NCI-H460 (cell line): ENCODE data around the gene ARHGAP26. TPM values are rescaled to one million over a fixed set of nuclear protein-coding genes. Genes with fewer than 3 reads are reported as not detected.

Experiments
- DNase-seq: peaks from one replicate; pipeline ENCODE4 v3.0.0-alpha.2; 2016; ENCODE audit warnings: low read depth; ENCODE audit errors: extremely low read depth
- total RNA-seq: library from RNA; depleted of rRNA; stranded (reverse); fragments of >200 nt; shearing (Covaris generic); gene quantifications from 2 replicates; pipeline ENCODE4 v1.2.3, GENCODE V29; 2014

ARHGAP26 gene
- total RNA-seq, 1 experiment from 2014 or later = 3.9 TPM

GRCh38 chr5:143206196-143207053, 436.2 kb downstream of the ARHGAP26 start:
- DNase-seq = no peak

- DNase-seq = no peak
Measured at GRCh38 chr5:143207058-143207457, 436.9 kb downstream of the ARHGAP26 start.

GRCh38 chr5:143207563-143208364, 437.6 kb downstream of the ARHGAP26 start:
- no peak for DNase-seq

- DNase-seq = no peak
Measured at GRCh38 chr5:143208365-143208641, 438.1 kb downstream of the ARHGAP26 start.

GRCh38 chr5:143208781-143209510, 438.8 kb downstream of the ARHGAP26 start:
- no peak for DNase-seq

GRCh38 chr5:143209881-143210395, 439.8 kb downstream of the ARHGAP26 start:
- no peak for DNase-seq

- no peak for DNase-seq
Measured at GRCh38 chr5:143210576-143210975, 440.4 kb downstream of the ARHGAP26 start.

GRCh38 chr5:143212261-143212660, 442.1 kb downstream of the ARHGAP26 start:
- no peak for DNase-seq

GRCh38 chr5:143213231-143213850, 443.2 kb downstream of the ARHGAP26 start:
- DNase-seq = no peak

GRCh38 chr5:143213851-143214363, 443.7 kb downstream of the ARHGAP26 start:
- DNase-seq = no peak

- no peak for DNase-seq
Measured at GRCh38 chr5:143214458-143214857, 444.3 kb downstream of the ARHGAP26 start.

- DNase-seq = no peak
Measured at GRCh38 chr5:143214890-143215289, 444.7 kb downstream of the ARHGAP26 start.

GRCh38 chr5:143215690-143216089, 445.5 kb downstream of the ARHGAP26 start:
- DNase-seq = no peak

GRCh38 chr5:143216211-143216610, 446.0 kb downstream of the ARHGAP26 start:
- no peak for DNase-seq

- no peak for DNase-seq
Measured at GRCh38 chr5:143217065-143217803, 447.1 kb downstream of the ARHGAP26 start.

GRCh38 chr5:143217804-143218160, 447.6 kb downstream of the ARHGAP26 start:
- no peak for DNase-seq

GRCh38 chr5:143218517-143219170, 448.5 kb downstream of the ARHGAP26 start:
- DNase-seq = no peak

GRCh38 chr5:143219696-143220095, 449.5 kb downstream of the ARHGAP26 start:
- DNase-seq = no peak

GRCh38 chr5:143220748-143221251, 450.6 kb downstream of the ARHGAP26 start:
- no peak for DNase-seq
